HEK293 (cell line): ENCODE data around the gene ZFPM1.

Experiments used
- ATF2 ChIP-seq: fragments of 450-650 bp; formaldehyde crosslinking; IDR thresholded peaks from 2 replicates; pipeline ENCODE4 v1.5.1; 2016; ENCODE audit warnings: missing biosample characterization, missing genetic modification characterization, low read depth
- CTCF ChIP-seq: fragments of 450-650 bp; formaldehyde crosslinking; IDR thresholded peaks from 2 replicates; pipeline ENCODE4 v1.5.1; 2016; ENCODE audit warnings: missing biosample characterization, missing genetic modification characterization
- SETDB1 ChIP-seq: IDR thresholded peaks from one replicate; pipeline ENCODE4 v1.6.1; 2017; ENCODE audit warnings: mild to moderate bottlenecking, low read length, moderate library complexity, mixed read lengths; ENCODE audit not compliant: insufficient read length
- ZBTB11 ChIP-seq: fragments of 450-650 bp; formaldehyde crosslinking; conservative IDR thresholded peaks from 2 replicates; pipeline ENCODE4 v1.5.1; 2016; ENCODE audit warnings: low read depth, missing biosample characterization, missing genetic modification characterization
- ZNF202 ChIP-seq: fragments of 450-650 bp; formaldehyde crosslinking; IDR thresholded peaks from 2 replicates; pipeline ENCODE4 v1.5.1; 2016; ENCODE audit warnings: missing biosample characterization, missing genetic modification characterization, borderline replicate concordance
- ZNF324 ChIP-seq: fragments of 450-650 bp; formaldehyde crosslinking; IDR thresholded peaks from 2 replicates; pipeline ENCODE4 v1.5.1; 2016; ENCODE audit warnings: missing biosample characterization, missing genetic modification characterization
- ZNF398 ChIP-seq: fragments of 450-650 bp; formaldehyde crosslinking; IDR thresholded peaks from 2 replicates; pipeline ENCODE4 v1.5.1; 2017; ENCODE audit warnings: missing biosample characterization, missing genetic modification characterization
- ZNF843 ChIP-seq: fragments of 450-650 bp; formaldehyde crosslinking; IDR thresholded peaks from 2 replicates; pipeline ENCODE4 v1.5.1; 2016; ENCODE audit warnings: missing biosample characterization, missing genetic modification characterization
- ZSCAN4 ChIP-seq: fragments of 450-650 bp; formaldehyde crosslinking; IDR thresholded peaks from 2 replicates; pipeline ENCODE4 v1.5.1; 2017; ENCODE audit warnings: missing biosample characterization, missing genetic modification characterization

- TF ChIP-seq ZNF202 (no peak), CTCF (tag by site-specific recombination) (no peak), ZNF843 (tag by site-specific recombination) (no peak), ZNF398 (tag by site-specific recombination) (no peak), ATF2 (tag by site-specific recombination) (no peak), ZBTB11 (tag by site-specific recombination) (no peak), ZNF324 (tag by site-specific recombination) (no peak), ZSCAN4 (no peak), SETDB1 (no peak)
Measured at GRCh38 chr16:88434353-88434690, 18.8 kb upstream of the ZFPM1 start.
